NCI-H2227 (cell line): ENCODE results near the gene VAMP5.
"Not testable (repeated sequence)": the region's sequence is repeated elsewhere in the genome, so short reads cannot be mapped to it uniquely, and the experiment has no call there.

Experiments
- DNase-seq: peaks from one replicate; lab custom pipeline; 2025; ENCODE audit not compliant: unreplicated experiment; lab: John Stamatoyannopoulos, UW

VAMP5 gene

DNA sequence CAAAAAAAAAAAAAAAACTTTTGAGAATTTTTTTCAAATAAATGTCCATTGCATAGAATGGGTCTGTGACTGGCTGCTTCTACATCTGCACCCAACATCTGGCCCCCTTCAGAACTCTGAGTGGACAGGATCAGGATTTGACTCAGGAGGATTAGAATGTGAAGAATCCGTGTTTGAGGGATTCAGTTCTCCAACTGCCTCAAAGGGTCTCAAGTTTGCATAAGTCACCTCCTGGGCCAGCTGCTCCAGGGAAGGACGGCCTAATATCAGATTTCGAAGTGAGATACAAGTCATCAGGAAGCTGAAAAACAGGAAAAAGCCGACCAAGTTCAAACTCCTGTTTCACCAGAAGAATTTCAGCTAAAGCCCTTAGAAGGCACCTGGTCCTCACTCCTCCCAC, 34.4 kb upstream of the VAMP5 start:
- DNase-seq: no peak

DNA sequence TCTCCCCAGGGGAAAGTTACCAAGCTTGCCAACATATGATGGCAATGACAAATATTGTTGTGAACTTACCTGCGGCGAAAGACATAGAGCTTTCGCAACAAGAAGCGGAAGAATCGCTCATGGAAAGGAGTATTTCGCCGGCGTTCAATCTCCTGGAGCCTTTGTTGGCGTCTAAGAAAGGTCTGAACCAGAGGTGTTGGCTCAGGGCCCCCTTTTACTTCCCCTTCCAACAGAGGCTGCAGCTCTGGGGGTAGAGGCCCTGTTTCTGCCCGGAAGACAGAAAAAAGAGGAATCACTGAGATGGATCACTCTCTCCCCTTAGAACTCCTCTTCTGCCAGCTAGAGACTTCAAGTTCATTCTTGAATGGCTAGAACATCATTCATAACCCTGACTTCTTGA, 33.7 kb upstream of the VAMP5 start:
- DNase-seq: no peak

DNA sequence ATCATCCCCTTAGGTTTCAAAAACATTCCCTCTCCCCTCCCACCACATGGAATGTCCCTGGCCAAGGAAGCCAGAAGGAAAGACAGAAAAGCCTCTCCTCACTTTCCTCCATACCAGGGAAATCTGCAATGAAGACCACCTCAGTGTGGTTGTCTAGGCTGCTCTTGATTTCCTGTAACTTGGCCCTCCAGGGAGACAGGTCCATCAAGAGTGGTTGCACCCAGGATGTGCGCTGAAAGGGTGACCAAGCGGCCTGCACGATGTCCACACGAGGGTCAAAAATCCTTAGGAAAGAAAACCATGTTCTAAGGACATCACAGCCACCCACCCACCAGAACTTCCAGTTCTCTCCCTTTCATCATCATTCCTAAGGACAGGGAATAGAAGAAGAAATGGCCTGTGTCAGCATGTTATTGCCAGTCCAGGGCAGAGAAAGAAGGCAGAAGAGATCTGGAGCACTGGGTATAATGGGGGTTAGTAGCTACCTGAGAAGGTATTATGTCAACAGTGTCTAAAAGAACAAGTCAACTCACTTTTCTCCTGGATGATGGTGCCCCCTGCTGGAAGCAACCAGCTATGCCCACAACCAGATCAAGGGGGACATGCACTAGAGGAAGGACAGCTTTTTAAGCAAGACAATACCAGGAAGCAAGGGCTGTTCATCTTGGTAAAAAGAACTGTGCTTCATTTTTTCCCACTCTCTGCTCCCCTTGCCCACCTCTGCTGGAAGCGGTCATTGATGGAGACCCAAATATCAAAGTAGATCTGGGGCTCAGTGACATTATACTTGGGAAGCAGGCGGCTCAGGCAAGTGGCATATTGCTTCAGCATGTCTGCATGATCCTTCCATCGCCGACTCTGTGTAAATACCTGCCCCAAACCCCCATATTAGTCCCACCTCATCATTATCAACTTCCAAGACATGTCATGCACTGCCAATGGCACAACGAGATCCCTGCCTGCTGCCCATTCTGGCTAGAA, 32.2 kb upstream of the VAMP5 start:
- DNase-seq: peak; percentile 81

DNA sequence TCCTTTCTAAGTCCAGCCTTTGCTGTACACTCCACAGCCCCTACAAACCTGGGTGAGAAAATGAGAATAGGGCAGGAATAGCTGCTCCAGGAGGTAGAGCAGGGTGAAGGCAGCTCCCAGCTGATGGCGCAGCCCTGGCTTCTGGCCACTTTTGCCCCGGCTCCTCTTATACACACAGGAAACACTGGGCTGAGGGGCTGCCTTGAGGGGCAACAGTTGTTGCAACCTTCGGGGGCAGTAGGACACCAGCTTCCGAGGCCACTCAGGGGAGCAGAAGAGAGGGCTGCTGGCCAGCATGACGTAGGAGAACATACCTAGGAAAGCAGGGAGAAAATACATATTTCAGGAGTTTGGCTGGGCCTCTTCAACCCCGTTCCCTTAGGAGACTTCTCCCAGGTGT, 31.0 kb upstream of the VAMP5 start:
- DNase-seq: no peak

DNA sequence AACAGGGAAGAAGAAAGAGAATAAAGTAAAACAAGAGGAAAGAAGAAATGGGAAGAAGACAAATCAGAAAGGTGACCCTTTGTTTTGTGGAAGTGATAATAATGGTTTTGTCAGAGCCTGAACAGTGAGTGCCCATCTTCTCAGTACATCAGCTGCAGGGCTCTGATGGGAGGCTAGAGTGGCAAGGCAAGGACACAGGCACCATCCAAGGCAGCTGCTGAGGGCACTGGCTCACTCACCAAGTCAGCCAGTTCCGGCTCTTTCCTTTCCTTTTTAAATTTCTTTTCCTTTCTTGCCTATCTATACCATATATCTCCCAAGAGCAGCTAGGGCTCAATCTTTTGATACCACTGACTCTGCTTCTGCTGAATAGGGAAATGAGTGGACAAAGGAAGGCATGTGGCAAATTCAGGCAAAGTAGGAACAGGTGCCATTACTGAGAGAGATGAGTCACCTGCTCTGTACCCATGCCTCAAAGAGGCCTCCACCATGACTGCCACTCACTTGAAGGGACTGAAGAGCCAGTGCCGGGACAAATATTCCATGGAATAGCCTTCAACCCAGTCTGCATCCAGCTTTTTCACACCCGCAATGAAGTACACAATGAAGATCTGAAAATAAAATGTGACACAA, 29.1 kb upstream of the VAMP5 start:
- no peak for DNase-seq

DNA sequence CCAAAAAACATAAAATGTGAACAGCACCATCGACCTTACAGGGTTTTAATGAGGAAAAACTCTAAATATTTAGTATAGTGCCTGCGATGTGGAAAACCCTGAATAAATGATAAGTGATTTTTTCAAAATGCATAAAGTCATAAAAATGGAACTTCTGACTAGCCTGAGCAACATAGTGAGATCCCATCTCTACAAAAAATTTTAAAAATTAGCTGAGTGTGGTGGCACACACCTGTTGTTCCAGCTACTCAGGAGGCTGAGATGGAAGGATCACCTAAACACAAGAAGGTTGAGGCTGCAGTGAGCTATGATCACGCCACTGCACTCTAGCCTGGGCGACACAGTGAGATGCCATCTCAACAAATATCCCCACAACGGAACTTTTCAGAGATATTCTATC, 27.1 kb upstream of the VAMP5 start:
- no peak for DNase-seq

DNA sequence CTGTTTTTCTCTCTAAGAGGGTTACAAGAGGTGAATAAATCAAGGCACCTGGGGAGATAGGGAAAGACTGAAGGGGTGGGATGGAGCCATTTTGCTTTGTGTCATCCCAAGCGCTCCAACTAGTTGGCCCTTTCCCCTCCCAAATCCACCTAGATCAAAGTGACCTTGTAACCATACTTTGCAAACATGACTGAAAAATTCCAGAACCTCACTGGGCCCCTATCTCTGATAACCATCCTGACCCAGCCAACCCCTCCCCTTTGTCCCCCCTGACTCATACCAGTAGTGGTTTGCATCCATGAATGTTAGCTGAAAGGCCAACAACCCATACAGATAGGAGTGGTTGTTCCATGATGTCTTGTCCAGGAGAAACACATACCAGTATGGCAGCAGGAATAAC, 26.1 kb upstream of the VAMP5 start:
- no peak for DNase-seq

DNA sequence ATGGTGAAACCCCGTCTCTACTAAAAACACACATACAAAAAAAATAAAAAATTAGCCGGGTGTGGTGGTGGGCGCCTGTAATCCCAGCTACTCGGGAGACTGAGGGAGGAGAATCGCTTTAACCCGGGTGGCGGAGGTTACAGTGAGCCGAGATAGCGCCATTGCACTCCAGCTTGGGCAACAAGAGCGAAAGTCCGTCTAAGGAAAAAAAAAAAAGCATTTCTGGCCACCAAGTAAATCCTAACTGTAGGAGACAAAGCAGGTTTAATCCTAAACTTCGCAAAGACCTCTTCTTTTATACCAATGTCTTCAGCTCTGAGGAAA, 23.9 kb upstream of the VAMP5 start:
- DNase-seq: not testable (repeated sequence)

DNA sequence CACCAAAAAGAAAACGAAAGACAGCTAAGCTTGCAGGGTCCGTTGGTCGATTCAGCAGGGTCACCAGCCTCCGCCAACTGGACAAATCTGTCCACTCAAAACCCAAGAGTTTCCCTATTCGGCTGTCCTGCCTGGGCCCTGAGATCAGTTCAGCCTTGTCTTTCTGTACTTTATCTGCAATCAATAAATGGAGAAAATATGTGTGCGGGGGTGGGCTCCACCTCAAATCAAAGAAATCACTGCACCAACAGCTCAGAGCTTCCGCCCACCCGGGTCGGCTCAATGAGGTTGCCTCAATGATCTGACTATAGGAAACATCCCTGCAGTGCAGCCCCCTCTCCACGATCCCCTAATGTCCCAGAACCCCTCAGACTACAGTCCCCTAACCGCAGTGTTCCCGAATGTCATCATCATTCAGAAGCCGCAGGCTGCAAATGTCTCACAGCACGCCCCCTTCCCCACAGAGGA, 23.4 kb upstream of the VAMP5 start:
- DNase-seq: no peak

DNA sequence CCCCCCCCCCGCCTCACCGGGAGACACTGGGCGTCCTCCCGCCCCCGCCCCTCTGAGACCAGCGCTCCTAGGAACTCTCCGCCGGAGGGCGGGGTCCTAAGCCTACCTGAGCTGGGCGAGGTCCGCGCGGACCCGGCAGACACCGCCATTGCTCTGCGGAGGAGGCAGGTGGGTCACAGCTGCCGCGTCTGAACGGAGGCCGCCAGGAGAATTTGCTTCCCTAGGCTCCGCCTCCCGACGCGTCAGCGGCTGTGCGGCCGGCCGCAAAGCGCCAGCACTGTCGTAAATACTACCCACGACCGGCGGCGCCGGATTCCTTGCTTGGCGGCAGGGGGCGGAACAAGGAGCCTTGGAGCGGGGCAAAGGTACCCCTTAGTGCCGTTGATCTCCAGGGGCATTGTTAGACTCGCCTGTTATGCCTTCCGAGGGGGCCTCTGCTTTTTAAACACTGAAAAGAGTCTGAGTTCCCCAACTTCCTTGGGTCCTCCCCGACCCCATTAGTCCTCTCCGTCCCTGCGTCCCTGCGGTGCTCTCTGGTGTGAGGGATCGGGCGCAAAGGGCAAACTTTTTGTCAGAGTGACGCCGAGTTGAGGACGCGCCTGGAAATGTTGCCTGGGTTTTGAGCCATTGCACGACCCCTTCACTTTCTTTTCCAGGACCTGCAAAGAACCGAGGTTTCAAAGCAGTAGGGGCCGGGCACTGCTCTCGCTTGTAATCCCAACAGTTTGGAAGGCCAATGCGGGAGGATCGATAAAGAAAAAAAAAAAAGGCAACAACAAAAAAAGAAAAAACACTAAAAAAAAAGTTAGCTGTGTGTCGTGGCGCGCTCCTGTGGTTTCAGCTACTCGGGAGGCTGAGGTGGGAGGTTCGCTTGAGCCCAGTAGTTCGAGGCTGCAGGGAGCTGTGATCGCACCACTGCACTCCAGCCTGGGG, 22.7 kb upstream of the VAMP5 start, which contains the start of gene GGCX:
Gene GGCX (minus strand): TSS at position 214 of the 933 bp plus-strand sequence. CDS start 65 bp downstream, at position 149.
- DNase-seq: peak; percentile 98

DNA sequence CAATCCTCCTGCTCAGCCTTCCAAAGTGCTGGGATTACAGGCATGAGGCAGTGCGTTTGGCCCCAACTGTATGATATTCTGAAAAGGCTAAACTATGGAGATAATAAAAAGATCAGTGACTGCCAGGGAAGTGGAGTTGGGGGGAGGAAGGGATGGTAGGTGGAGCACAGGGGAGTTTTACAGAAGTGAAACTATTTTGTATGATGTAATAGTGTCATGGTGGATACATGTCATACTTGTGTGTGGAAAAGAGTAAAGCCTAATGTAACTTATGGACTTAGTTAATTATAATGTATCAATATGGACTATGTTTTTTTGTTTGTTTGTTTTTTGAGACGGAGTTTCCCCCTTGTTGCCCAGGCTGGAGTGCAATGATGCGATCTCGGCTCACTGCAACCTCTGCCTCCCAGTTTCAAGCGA, 20.1 kb upstream of the VAMP5 start:
- DNase-seq: no peak

DNA sequence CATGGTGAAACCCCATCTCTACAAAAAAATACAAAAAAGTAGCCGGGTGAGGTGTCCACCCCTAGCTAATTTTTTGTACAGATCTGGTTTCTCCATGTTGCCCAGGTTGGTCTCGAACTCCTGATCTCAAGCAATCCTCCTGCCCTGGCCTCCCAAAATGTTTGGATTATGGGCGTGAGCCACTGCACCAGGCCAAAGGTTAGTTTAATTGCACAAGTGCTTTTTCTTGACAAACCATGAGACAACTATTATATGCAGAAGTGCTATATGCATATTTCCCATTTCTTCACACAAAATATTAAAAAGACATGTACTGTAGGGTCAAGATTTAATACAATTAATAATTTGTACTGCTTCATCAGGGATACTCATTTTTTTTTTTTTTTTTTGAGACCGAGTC, 18.0 kb upstream of the VAMP5 start:
- DNase-seq: no peak

DNA sequence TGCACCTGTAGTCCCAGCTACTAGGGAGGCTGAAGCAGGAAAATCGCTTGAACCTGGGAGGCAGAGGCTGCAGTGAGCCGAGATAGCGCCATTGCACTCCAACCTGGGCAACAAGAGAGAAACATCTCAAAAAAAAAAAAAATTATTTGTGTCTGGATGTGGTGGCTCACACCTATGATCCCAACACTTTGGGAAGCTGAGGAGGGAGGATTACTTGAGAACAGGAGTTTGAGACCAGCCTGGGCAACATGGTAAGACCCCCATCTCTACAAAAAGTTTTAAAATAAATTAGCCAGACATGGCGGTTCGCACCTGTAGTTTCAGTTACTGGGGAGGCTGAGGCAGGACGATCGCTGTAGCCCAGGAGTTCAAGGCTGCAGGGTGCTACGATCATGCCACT, 8.5 kb upstream of the VAMP5 start:
- DNase-seq: no peak

DNA sequence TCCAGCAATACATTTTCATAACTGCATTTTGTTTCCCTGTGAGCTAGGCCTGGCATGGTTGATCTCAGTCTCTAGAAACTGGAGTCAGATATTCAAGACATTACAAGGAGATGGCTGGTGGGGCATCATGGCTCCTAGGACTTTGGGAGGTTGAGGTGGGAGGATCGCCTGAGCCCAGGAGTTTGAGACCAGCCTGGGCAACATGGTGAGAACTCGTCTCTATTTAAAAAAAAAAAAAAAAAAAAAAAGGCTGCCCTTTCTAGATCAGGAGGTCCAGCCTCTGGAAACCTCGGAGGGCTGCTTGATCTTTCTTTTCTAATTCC, 7.2 kb upstream of the VAMP5 start:
- DNase-seq: no peak

DNA sequence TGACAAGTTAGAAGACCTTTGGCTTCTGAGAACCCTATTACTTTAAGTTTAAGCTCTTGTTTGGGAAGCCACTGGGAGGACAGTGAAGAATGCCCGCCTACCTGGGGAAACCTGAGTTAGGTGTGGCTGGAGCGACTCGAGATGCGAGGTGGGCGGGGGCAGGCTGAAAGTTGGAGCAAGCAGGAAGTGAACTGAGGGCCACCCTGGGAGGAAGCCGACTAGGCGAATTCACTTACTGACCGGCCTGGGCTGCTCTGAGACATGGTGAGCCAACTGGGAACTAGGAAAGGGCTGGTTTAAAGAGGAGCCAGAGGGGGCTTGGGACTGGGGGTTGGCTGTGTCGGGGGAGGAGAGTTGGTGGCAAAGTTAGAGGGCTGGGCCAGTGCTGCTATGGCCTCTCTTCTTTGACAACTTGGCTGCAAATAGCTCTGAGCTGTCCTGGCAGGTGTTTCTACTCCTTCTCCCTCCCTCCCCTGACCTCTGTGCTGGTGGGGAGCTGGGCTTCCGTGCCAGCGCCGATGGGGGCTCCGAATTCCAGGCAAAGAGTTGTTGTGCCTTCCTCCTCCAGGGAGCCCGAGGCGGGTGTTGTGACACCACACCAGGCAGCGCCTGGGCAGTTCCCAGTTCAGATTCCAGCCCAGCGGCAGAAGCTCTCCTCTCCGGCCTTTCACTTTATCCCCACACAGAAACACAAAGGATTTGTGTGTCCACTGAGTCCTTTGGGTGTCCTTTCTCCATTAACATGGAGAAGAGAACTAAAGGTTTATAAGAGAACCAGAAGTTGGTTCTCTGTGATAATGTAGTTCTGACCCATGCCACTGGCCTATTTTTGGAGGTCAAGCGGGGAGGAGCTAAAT, 6.6 kb upstream of the VAMP5 start, which contains the start of gene VAMP8:
Gene VAMP8 (plus strand): TSS at position 201 of the 857 bp plus-strand sequence. CDS start 61 bp downstream, at position 262.
- no peak for DNase-seq

DNA sequence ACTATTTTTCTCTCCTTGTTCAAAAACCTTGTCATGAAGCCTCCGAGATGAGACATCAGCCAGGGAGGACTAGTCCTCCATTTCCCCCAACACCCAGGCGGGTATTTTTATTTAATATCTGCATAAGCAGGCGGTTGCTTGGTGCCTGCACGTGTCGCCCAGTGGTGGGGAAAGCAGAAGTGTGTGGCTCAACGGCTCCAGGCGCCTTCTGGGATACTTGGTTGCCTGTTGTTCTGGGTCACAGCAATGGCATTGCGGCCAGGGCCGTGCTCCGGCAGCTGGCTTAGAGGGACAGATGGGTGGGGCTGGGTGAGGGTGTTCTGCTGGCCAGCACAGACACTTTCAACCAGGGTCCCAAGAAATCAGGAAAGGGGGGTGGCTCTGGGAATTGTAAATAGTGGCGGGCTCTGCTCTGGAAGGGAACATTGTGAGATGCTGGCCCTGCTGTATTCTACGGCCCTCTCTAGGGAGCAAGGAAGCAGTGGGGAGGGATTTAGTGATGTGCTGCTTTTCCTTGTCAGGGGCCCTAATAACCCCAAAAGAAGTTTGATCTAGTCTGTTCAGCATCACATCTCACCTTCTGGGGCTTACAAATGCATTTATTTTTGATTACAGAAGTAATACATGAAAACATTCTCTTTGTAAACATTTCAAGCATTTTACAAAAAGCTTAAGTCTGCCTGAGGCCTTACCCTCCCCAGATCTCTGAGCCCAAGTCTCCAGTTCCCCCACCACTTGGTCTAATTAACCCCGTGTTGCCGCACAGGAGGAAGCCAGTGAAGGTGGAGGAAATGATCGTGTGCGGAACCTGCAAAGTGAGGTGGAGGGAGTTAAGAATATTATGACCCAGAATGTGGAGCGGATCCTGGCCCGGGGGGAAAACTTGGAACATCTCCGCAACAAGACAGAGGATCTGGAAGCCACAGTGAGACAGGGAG, 5.7 kb upstream of the VAMP5 start:
- DNase-seq: no peak

DNA sequence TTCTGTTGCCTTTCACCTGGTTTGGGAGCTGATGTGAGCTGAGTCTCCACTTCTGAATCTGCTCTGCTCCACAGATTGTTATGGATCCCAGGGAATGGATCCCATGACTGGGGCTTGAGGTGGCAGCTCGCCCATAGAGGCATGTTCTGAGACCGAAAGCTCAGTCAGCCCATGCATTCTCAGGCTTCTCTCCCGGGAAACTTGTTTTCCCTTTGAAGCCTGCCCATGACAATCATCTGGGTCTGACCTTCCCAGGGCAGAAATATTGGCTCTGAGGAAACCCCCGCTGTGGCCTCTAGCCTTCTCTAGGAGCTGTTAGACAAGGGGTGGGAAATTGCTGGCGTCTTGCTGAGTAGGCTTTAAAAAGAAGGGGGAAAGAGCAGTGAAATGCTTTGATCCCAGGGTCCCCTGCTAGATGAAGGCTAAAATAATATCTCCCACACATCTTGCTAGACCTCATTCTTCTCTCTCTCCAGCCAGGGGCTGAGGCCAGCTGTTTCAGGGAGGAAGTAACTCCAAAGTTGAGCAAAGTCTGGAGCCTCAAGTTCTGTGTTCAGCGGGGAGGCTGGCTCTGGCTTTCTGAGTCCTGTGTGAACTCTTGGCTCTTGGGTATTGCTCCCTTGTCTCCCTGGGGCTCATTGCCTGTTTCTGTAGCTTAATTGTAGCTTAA, 4.8 kb upstream of the VAMP5 start:
- DNase-seq: peak; percentile 36

DNA sequence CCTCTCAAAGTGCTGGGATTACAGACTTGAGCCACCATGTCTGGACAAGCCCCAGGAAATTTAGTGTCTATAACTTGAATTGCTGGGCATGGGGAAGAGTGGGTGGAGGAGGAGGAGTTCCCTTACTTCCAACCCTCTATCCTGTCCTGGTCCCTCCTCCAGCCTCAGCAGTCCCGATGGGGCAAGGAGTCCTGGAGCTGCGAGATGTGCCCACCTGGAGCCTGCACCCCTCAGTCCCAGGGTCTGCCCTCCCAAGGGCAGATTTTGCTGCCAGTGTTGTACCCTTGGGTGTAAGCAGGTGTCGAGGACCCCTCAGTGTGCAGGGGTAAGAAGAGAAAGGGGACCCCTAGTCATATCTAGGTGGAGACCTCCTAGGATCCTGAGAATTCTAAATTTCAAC, 4.0 kb upstream of the VAMP5 start:
- DNase-seq: no peak

DNA sequence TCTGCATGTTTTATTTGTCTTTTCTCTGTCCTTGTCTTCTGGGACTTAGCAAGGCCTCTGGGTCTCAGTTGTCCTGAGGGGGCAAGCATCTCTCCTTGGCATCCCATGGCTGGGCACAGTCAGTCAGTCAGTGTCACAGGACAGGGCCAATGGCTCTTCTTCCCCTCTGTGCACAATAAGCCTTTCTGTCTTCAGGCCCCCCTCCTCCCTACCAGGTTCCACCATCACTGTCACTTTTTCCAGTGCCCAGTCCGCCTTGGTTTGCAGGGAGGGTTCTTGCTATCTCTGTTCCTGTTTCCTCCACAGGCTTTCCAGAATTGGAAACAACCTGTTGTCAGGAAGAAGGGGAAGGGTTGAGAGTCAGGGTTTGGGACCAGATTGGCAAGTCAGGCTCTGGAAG, 1.7 kb upstream of the VAMP5 start:
- DNase-seq: no peak
